Neuronal stem cell (in vitro differentiated cells): Measurements from ENCODE around the gene SPTY2D1.

Experiments
- DNase-seq: peaks from one replicate; pipeline ENCODE4 v3.0.0-alpha.2; 2013; ENCODE audit warnings: low spot score
- H2AFZ ChIP-seq: one replicate; pipeline ENCODE4 v1.6.1; 2013; ENCODE audit warnings: mild to moderate bottlenecking, low read length, inconsistent platforms
- H2AK5ac ChIP-seq: 2 replicates; pipeline ENCODE4 v1.6.1; 2013; ENCODE audit warnings: low read depth, mild to moderate bottlenecking, inconsistent platforms, low read length, moderate library complexity, mixed read lengths
- H2BK120ac ChIP-seq: 2 replicates; pipeline ENCODE4 v1.6.1; 2013; ENCODE audit warnings: low read depth, mild to moderate bottlenecking, inconsistent platforms, low read length, moderate library complexity, mixed read lengths
- H2BK12ac ChIP-seq: one replicate; pipeline ENCODE4 v1.6.1; 2013; ENCODE audit warnings: low read length, inconsistent platforms
- H2BK15ac ChIP-seq: 2 replicates; pipeline ENCODE4 v1.6.1; 2013; ENCODE audit warnings: mild to moderate bottlenecking, low read length, inconsistent platforms, mixed read lengths
- H2BK5ac ChIP-seq: one replicate; pipeline ENCODE4 v1.6.1; 2013; ENCODE audit warnings: inconsistent platforms, mild to moderate bottlenecking, low read length, moderate library complexity
- H3K14ac ChIP-seq: one replicate; pipeline ENCODE4 v1.6.1; 2013; ENCODE audit warnings: low read length, inconsistent platforms
- H3K18ac ChIP-seq: 2 replicates; pipeline ENCODE4 v1.6.1; 2013; ENCODE audit warnings: low read length, inconsistent platforms
- H3K23ac ChIP-seq: 2 replicates; pipeline ENCODE4 v1.6.1; 2013; ENCODE audit warnings: low read depth, mild to moderate bottlenecking, mixed read lengths, low read length, inconsistent platforms; ENCODE audit not compliant: poor library complexity
- H3K27ac ChIP-seq: replicated peaks from 3 replicates; pipeline ENCODE4 v1.5.1; 2013; ENCODE audit warnings: low read length, inconsistent platforms
- H3K27me3 ChIP-seq, 3 experiments: 2 replicates each; pipeline ENCODE4 v1.6.1; 2013; ENCODE audit warnings: low read length in 3 of 3, mild to moderate bottlenecking in 2 of 3, inconsistent platforms in 1 of 3, low read depth in 1 of 3, mixed read lengths in 1 of 3, moderate library complexity in 1 of 3; ENCODE audit not compliant: control insufficient read depth in 3 of 3, insufficient read depth in 3 of 3
- H3K36me3 ChIP-seq, 2 donors: replicated peaks in 1 of 2; 2 replicates each; pipeline ENCODE4 v1.6.1; 2013; ENCODE audit warnings: low read length in 2 of 2; ENCODE audit not compliant: control insufficient read depth in 2 of 2, insufficient read depth in 2 of 2
- H3K4ac ChIP-seq: 2 replicates; pipeline ENCODE4 v1.6.1; 2013; ENCODE audit warnings: inconsistent platforms, mild to moderate bottlenecking, low read length, moderate library complexity
- H3K4me1 ChIP-seq, 2 donors: 1 replicate in 1 of 2; 2 replicates in 1 of 2; pipeline ENCODE4 v1.6.1; 2013; ENCODE audit warnings: low read length in 2 of 2, low read depth in 1 of 2; ENCODE audit not compliant: control insufficient read depth in 2 of 2, insufficient read depth in 1 of 2
- H3K4me2 ChIP-seq: one replicate; pipeline ENCODE4 v1.6.1; 2013; ENCODE audit warnings: mild to moderate bottlenecking, low read length, inconsistent platforms; ENCODE audit not compliant: insufficient read depth, poor library complexity, severe bottlenecking
- H3K4me3 ChIP-seq, 2 donors: 2 replicates each; pipeline ENCODE4 v1.5.1; 2013; ENCODE audit warnings: low read length in 2 of 2, mild to moderate bottlenecking in 2 of 2, inconsistent platforms in 1 of 2, moderate library complexity in 1 of 2
- H3K79me1 ChIP-seq: one replicate; pipeline ENCODE4 v1.6.1; 2013; ENCODE audit warnings: low read depth, mild to moderate bottlenecking, inconsistent platforms, low read length, moderate library complexity
- H3K9ac ChIP-seq: one replicate; pipeline ENCODE4 v1.6.1; 2013; ENCODE audit warnings: mild to moderate bottlenecking, low read depth, low read length, inconsistent platforms; ENCODE audit not compliant: poor library complexity
- H3K9me3 ChIP-seq, 2 donors: replicated peaks in 1 of 2; 2 replicates each; pipeline versions ENCODE3 to v1.6.1; 2013; ENCODE audit warnings: low read length in 2 of 2, mild to moderate bottlenecking in 2 of 2, inconsistent platforms in 1 of 2, low read depth in 1 of 2, mixed read lengths in 1 of 2, moderate library complexity in 1 of 2; ENCODE audit not compliant: control insufficient read depth in 2 of 2, insufficient read depth in 1 of 2
- H4K8ac ChIP-seq: one replicate; pipeline ENCODE4 v1.6.1; 2013; ENCODE audit warnings: low read depth, mild to moderate bottlenecking, inconsistent platforms, low read length, moderate library complexity
- H4K91ac ChIP-seq: one replicate; pipeline ENCODE4 v1.6.1; 2013; ENCODE audit warnings: low read length, low read depth, mild to moderate bottlenecking, inconsistent platforms; ENCODE audit not compliant: poor library complexity
- WGBS, 2 donors: extraction: QIAGEN DNeasy Blood & Tissue Kit; methylation state at CpG; one replicate each; pipeline ENCODE4 v1.1.7; 2013; ENCODE audit warnings: missing lambda C conversion rate in 2 of 2, mixed read lengths in 1 of 2; ENCODE audit not compliant: insufficient read length in 2 of 2, insufficient replicate concordance in 1 of 2; ENCODE audit errors: extremely low coverage in 2 of 2; 5-methylcytosine and 5-hydroxymethylcytosine counted together

Gene SPTY2D1

GRCh38 chr11:18618342-18619025, 15.7 kb downstream of the SPTY2D1 start:
- Histone ChIP-seq H3K9me3 (no peaks in the 10 kb centered on the region), H2AFZ (no peak overlapping the region), H3K4me1 (no peaks in the 10 kb centered on the region), H3K14ac (no peak overlapping the region), H2BK5ac (no peak overlapping the region), H3K18ac (no peak overlapping the region), H2BK12ac (no peak overlapping the region), H3K4me2 (no peak overlapping the region), H4K8ac (no peak overlapping the region), H3K79me1 (peaks cover 2% of the 10 kb centered on the region), H3K23ac (no peak overlapping the region), H2AK5ac (no peak overlapping the region), H3K9ac (no peak overlapping the region), H3K27ac (no peak overlapping the region), H2BK120ac (no peak overlapping the region), H3K27me3 (no peaks in the 10 kb centered on the region), H3K4ac (no peak overlapping the region), H3K36me3 (peaks cover 16 to 33% of the 10 kb centered on the region in 2 donors), H4K91ac (no peak overlapping the region), H2BK15ac (no peak overlapping the region), H3K4me3 (no peak overlapping the region)
- DNase-seq: no peak
- no CpG with 5 or more reads among the region's 5 CpGs for WGBS, 2 donors

GRCh38 chr11:18617688-18618341, 16.3 kb downstream of the SPTY2D1 start:
- H3K4ac ChIP-seq: no peak overlapping the region
- H4K8ac ChIP-seq: no peak overlapping the region
- WGBS, 2 donors: no CpG with 5 or more reads among the region's 10 CpGs
- no peak overlapping the region for H3K9ac ChIP-seq
- H2AFZ ChIP-seq: no peak overlapping the region
- no peaks in the 10 kb centered on the region for H3K27me3 ChIP-seq
- H3K18ac ChIP-seq: no peak overlapping the region
- no peaks in the 10 kb centered on the region for H3K9me3 ChIP-seq
- no peak overlapping the region for H3K14ac ChIP-seq
- H2BK120ac ChIP-seq: no peak overlapping the region
- no peak for DNase-seq
- no peak overlapping the region for H3K4me2 ChIP-seq
- no peak overlapping the region for H3K4me3 ChIP-seq
- no peak overlapping the region for H2BK5ac ChIP-seq
- H3K4me1 ChIP-seq: no peaks in the 10 kb centered on the region
- H2AK5ac ChIP-seq: no peak overlapping the region
- no peak overlapping the region for H3K23ac ChIP-seq
- peaks cover 16 to 39% of the 10 kb centered on the region in 2 donors for H3K36me3 ChIP-seq
- H4K91ac ChIP-seq: no peak overlapping the region
- H2BK12ac ChIP-seq: no peak overlapping the region
- peaks cover 2% of the 10 kb centered on the region for H3K79me1 ChIP-seq
- no peak overlapping the region for H2BK15ac ChIP-seq
- no peak overlapping the region for H3K27ac ChIP-seq

GRCh38 chr11:18615628-18616392, 18.3 kb downstream of the SPTY2D1 start:
- DNase-seq: no peak
- no peak overlapping the region for H4K8ac ChIP-seq
- no peak overlapping the region for H3K4me2 ChIP-seq
- H2AK5ac ChIP-seq: no peak overlapping the region
- no peaks in the 10 kb centered on the region for H3K27me3 ChIP-seq
- H3K9ac ChIP-seq: no peak overlapping the region
- H3K36me3 ChIP-seq: peaks cover 21 to 57% of the 10 kb centered on the region in 2 donors
- H2BK120ac ChIP-seq: no peak overlapping the region
- H2BK5ac ChIP-seq: no peak overlapping the region
- H3K79me1 ChIP-seq: peaks cover 2% of the 10 kb centered on the region
- no peak overlapping the region for H4K91ac ChIP-seq
- H3K9me3 ChIP-seq: no peaks in the 10 kb centered on the region
- H3K18ac ChIP-seq: no peak overlapping the region
- no peak overlapping the region for H2AFZ ChIP-seq
- H3K23ac ChIP-seq: no peak overlapping the region
- no peak overlapping the region for H3K4me3 ChIP-seq
- no peak overlapping the region for H3K27ac ChIP-seq
- no peaks in the 10 kb centered on the region for H3K4me1 ChIP-seq
- WGBS, 2 donors: no CpG with 5 or more reads among the region's 11 CpGs
- no peak overlapping the region for H3K4ac ChIP-seq
- no peak overlapping the region for H3K14ac ChIP-seq
- H2BK12ac ChIP-seq: no peak overlapping the region
- H2BK15ac ChIP-seq: no peak overlapping the region

- WGBS, 2 donors: no CpG with 5 or more reads among the region's 10 CpGs
- H2AFZ ChIP-seq: no peak overlapping the region
- no peak overlapping the region for H2BK15ac ChIP-seq
- no peak overlapping the region for H3K4ac ChIP-seq
- no peak overlapping the region for H3K27ac ChIP-seq
- H3K14ac ChIP-seq: no peak overlapping the region
- no peak overlapping the region for H2BK12ac ChIP-seq
- no peak overlapping the region for H2BK5ac ChIP-seq
- H2BK120ac ChIP-seq: no peak overlapping the region
- peak overlapping the region in 1 of 2 donors; percentile 35 for H3K4me3 ChIP-seq
- H3K4me1 ChIP-seq: no peaks in the 10 kb centered on the region
- no peak overlapping the region for H3K23ac ChIP-seq
- H4K91ac ChIP-seq: no peak overlapping the region
- no peaks in the 10 kb centered on the region for H3K27me3 ChIP-seq
- DNase-seq: no peak
- no peak overlapping the region for H4K8ac ChIP-seq
- H3K4me2 ChIP-seq: no peak overlapping the region
- H3K9ac ChIP-seq: no peak overlapping the region
- H3K9me3 ChIP-seq: no peaks in the 10 kb centered on the region
- H3K79me1 ChIP-seq: no peaks in the 10 kb centered on the region
- peaks cover 22 to 68% of the 10 kb centered on the region in 2 donors for H3K36me3 ChIP-seq
- H2AK5ac ChIP-seq: no peak overlapping the region
- no peak overlapping the region for H3K18ac ChIP-seq
These were observed 19.5 kb downstream of the SPTY2D1 start for GRCh38 chr11:18614667-18615066.
